GM06990 (cell line): ENCODE measurements around the gene EPHB1.

ENCODE experiments used
- DNase-seq: peaks from one replicate; pipeline ENCODE4 v3.0.0-alpha.2; 2011; ENCODE audit not compliant: insufficient read length; ENCODE audit errors: extremely low read depth
- H3K27me3 ChIP-seq: replicated peaks from 2 replicates; pipeline ENCODE4 v1.6.0; 2011; ENCODE audit warnings: low read length; ENCODE audit not compliant: control insufficient read depth, insufficient read depth
- H3K36me3 ChIP-seq: 2 replicates; pipeline ENCODE4 v1.5.1; 2011; ENCODE audit warnings: low read length; ENCODE audit not compliant: control insufficient read depth, insufficient read depth
- H3K4me3 ChIP-seq: replicated peaks from 2 replicates; pipeline ENCODE4 v1.5.1; 2011; ENCODE audit warnings: low read depth, mild to moderate bottlenecking, control low read depth, low read length
- CTCF ChIP-seq: IDR thresholded peaks from 2 replicates; pipeline ENCODE4 v1.5.1; 2011; ENCODE audit warnings: low read length, control low read depth, mild to moderate bottlenecking, inconsistent platforms; ENCODE audit not compliant: insufficient read depth, poor library complexity, severe bottlenecking

Gene EPHB1

GRCh38 chr3:134988666-134989065 lies 193.6 kb downstream of the EPHB1 start:
- H3K27me3 ChIP-seq = no peaks in the 10 kb centered on the region; the same call in 1 of the 2 replicates
- no peaks in the 10 kb centered on the region for H3K36me3 ChIP-seq
- TF ChIP-seq CTCF = no peak
- no peak for DNase-seq
- H3K4me3 ChIP-seq = no peak overlapping the region

DNA sequence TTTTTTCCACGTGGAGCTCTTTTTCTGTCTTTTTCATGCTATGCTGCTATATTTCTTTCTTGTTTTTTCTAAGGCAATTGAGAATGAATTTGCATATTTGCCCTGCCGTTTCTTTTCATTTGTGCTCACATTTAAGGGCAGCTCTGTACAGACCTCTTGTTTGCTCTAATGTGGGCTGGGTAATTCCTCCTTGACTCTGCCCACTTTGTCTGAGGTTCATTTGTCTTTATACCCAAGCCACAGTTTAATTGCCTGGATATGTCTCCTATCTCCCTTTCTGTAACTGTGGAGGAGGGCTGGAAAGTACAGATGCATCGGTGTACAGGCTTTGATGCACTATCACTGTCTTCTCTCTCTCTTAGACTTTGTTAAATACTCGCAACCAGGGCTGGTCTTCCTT lies 195.9 kb downstream of the EPHB1 start:
- no peaks in the 10 kb centered on the region; the same call in 1 of the 2 replicates for H3K27me3 ChIP-seq
- no peak for DNase-seq
- H3K36me3 ChIP-seq = no peaks in the 10 kb centered on the region
- TF ChIP-seq CTCF = no peak
- H3K4me3 ChIP-seq = no peak overlapping the region

GRCh38 chr3:134991472-134992010 lies 196.5 kb downstream of the EPHB1 start:
- Histone ChIP-seq H3K27me3 (no peaks in the 10 kb centered on the region; the same call in 1 of the 2 replicates), H3K36me3 (no peaks in the 10 kb centered on the region), H3K4me3 (no peak overlapping the region)
- no peak for TF ChIP-seq CTCF
- no peak for DNase-seq

DNA sequence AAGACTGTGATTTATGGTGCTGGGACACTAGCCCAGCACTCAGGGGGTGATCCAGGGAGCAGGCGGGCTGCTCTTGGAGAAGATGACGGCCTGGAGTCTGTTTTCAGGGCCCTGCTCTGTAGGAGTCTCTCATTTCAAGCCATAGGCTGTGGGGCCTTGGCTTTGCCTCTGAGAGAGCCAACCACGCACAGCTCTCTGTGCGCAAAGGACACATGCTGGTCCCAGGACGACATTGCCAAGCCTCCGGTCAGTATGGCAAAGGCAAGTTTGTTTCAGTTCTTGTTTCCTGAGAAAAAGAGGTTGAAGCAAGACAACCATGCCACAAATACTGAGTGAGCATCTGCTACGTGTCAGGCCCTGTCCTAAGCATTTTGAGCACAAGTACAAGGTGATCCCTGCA lies 197.1 kb downstream of the EPHB1 start:
- Histone ChIP-seq H3K4me3 (no peak overlapping the region), H3K27me3 (no peaks in the 10 kb centered on the region; the same call in 1 of the 2 replicates), H3K36me3 (no peaks in the 10 kb centered on the region)
- no peak for TF ChIP-seq CTCF
- DNase-seq = no peak

GRCh38 chr3:134992586-134992985 lies 197.5 kb downstream of the EPHB1 start:
- no peak for DNase-seq
- no peak overlapping the region for H3K4me3 ChIP-seq
- H3K27me3 ChIP-seq = no peaks in the 10 kb centered on the region; the same call in 1 of the 2 replicates
- no peak for TF ChIP-seq CTCF
- no peaks in the 10 kb centered on the region for H3K36me3 ChIP-seq

DNA sequence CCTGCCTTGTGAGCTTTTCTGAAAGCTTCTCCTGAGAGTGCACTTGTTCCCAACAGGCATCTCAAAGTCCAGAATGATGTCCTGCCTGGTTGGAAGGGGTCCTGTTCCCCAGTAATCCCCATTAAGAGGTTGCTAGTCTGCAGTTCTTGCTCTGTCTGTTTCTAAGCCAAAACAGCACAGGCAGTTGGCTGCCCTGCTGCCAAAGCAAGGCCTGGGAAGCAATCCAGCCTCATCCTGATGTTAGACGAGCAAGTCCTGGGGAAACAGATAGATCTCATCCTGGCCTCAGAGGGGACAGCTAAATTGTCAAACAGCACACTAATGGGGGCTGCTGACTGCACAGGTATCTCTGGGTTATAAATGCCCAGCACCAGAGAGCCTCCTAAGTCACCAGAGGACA lies 198.0 kb downstream of the EPHB1 start:
- no peak for TF ChIP-seq CTCF
- DNase-seq = no peak
- Histone ChIP-seq H3K27me3 (no peaks in the 10 kb centered on the region; the same call in 1 of the 2 replicates), H3K4me3 (no peak overlapping the region), H3K36me3 (no peaks in the 10 kb centered on the region)
